ENCODE results near the gene ZNF710. TPM values are rescaled to one million over a fixed set of nuclear protein-coding genes. Genes with fewer than 3 reads are reported as not detected.

The ZNF710 gene
- total and polyA plus RNA-seq, 9 of the 15 experiments (the other 6 are each of a cell fraction or from before 2014, with no cell fraction given) = 0.56 to 14.2 (median 5.2) TPM

GRCh38 chr15:90101969-90102890 lies 101.1 kb downstream of the ZNF710 start, which contains the start of gene IDH2:
TSS of gene IDH2 (minus strand) at chr15:90102468. CDS start at chr15:90102390, 78 bp downstream.
- BruUV-seq (replicated peaks) = no TSS peak
- intact Hi-C loops (cut with micrococcal nuclease) (no loop called here), in situ Hi-C loops (cut with MboI) (no loop called here)
- Histone ChIP-seq H3K79me2 (ENCODE audit: control insufficient read depth, insufficient read depth, low read length) (peaks cover 21% of the 10 kb centered on the region), H3K4me2 (ENCODE audit: insufficient read depth, low read length) (peak within 1 kb of the TSS; percentile 83), H2AFZ (ENCODE audit: low read depth, low read length) (peak within 1 kb of the TSS; percentile 89), H3K4me1 (replicated peaks in 1 of 2; ENCODE audit: control insufficient read depth in 2 of 2, insufficient read depth in 2 of 2, low read length in 2 of 2) (peaks cover 36 to 59% of the 10 kb centered on the region in 2 experiments; a peak in 4 of 5 replicates), H3K27me3 (ENCODE audit: control insufficient read depth in 2 of 2, insufficient read depth in 2 of 2, low read length in 2 of 2) (no peaks in the 10 kb centered on the region), H3K9ac (ENCODE audit: insufficient read depth in 1 of 2, low read depth in 2 of 2, low read length in 2 of 2) (peak within 1 kb of the TSS; percentile 83 to 95), H3K36me3 (ENCODE audit: control insufficient read depth, insufficient read depth, low read length) (no peaks in the 10 kb centered on the region), H4K20me1 (replicated peaks; ENCODE audit: control insufficient read depth, insufficient read depth, low read length) (peaks cover 6% of the 10 kb centered on the region; the same call in 1 of the 2 replicates), H3K27ac (ENCODE audit: extremely low read depth, low read depth, low read length) (peak within 1 kb of the TSS; percentile 85), H3K4me3 (peak within 1 kb of the TSS; percentile 87), H3K9me3 (replicated peaks; ENCODE audit: control insufficient read depth, insufficient read depth, low read depth, low read length) (no peaks in the 10 kb centered on the region), H3K9me1 (ENCODE audit: control insufficient read depth, insufficient read depth, low read length) (peaks cover 3% of the 10 kb centered on the region)
- FAIRE-seq (no peak), ATAC-seq (peak; percentile 98), DNase-seq (ENCODE audit: extremely low read depth in 1 of 4, low spot score in 3 of 4) (peak; percentile 83 to 98 (median 96))
- ChIA-PET POLR2A (interaction anchor here (0.7 to 1.8 kb wide), 11 partner anchors 9 to 541 kb away, joined by 3 to 7 read pairs (median 4); partner anchors contain the start of genes AP3S2, CIB1 and GDPGP1), CTCF (ENCODE audit: low intra/inter-chr PET ratio) (no interaction called here)
- WGBS (ENCODE audit: insufficient coverage, low coverage, missing lambda C conversion rate) = 1% methylated on average over 74 of the region's 104 CpGs
- TF ChIP-seq ZNF143 (CRISPR knock-in tag; IDR thresholded peaks at IDR 0.05) (no peak), NR2C1 (IDR thresholded peaks at IDR 0.05) (no peak), NR2C1 (tag; IDR thresholded peaks at IDR 0.05) (no peak), KAT7 (CRISPR knock-in tag; IDR thresholded peaks at IDR 0.05; ENCODE audit: borderline replicate concordance) (peak; percentile 48; the same call in 1 of the 2 replicates), THRA (IDR thresholded peaks at IDR 0.05) (no peak), GMEB1 (CRISPR knock-in tag; IDR thresholded peaks at IDR 0.05) (no peak), TBP (optimal IDR thresholded peaks at IDR 0.05; ENCODE audit: low read depth, low read length) (peak; percentile 79), STAT6 (CRISPR knock-in tag; IDR thresholded peaks at IDR 0.05) (no peak), WHSC1 (IDR thresholded peaks at IDR 0.05; ENCODE audit: low read length) (no peak), CXXC5 (CRISPR knock-in tag; IDR thresholded peaks at IDR 0.05) (peak; percentile 78), ZBTB1 (CRISPR knock-in tag; IDR thresholded peaks at IDR 0.05; ENCODE audit: borderline replicate concordance, low read depth) (no peak), ETS1 (conservative IDR thresholded peaks at IDR 0.05; ENCODE audit: control insufficient read depth, low read depth, low read length) (0 out of 2 replicates have a peak, but pooled peaks have one; percentile 65), SMARCA5 (IDR thresholded peaks at IDR 0.05) (no peak)

Measured in K562 (cell line).